K562 (cell line): Measurements from ENCODE around the gene S100P. TPM values are rescaled to one million over a fixed set of nuclear protein-coding genes. Genes with fewer than 3 reads are reported as not detected.
A peak's percentile ranks its signal among the peaks of the same experiment; 100 is the strongest.

ENCODE experiments used
- ASH1L ChIP-seq: fragments of 450-650 bp; IDR thresholded peaks from 2 replicates; pipeline ENCODE4 v1.6.1; 2018; ENCODE audit warnings: borderline replicate concordance, mild to moderate bottlenecking, low read depth; ENCODE audit not compliant: partially characterized antibody
- ATF7 ChIP-seq: fragments of 450-650 bp; IDR thresholded peaks from 2 replicates; pipeline ENCODE4 v1.7.1; 2014; ENCODE audit warnings: mild to moderate bottlenecking, moderate library complexity
- HDAC3 ChIP-seq: fragments of 450-650 bp; IDR thresholded peaks from 2 replicates; pipeline ENCODE4 v1.6.1; 2018; ENCODE audit warnings: borderline replicate concordance, mild to moderate bottlenecking, moderate library complexity; ENCODE audit not compliant: partially characterized antibody
- MYC ChIP-seq, 2 experiments: fragments of 250-450 bp in 1 of 2; sonication (Bioruptor Pico) in 1 of 2; IDR thresholded peaks; 2 replicates each; pipeline versions ENCODE4 v1.5.1 to v1.6.1; 2012 to 2021; ENCODE audit warnings: low read depth in 2 of 2, borderline replicate concordance in 1 of 2, improper control_type of control experiment in 1 of 2, low read length in 1 of 2, mild to moderate bottlenecking in 1 of 2, moderate library complexity in 1 of 2
- NUFIP1 ChIP-seq: fragments of 450-650 bp; IDR thresholded peaks from 2 replicates; pipeline ENCODE4 v1.6.1; 2018; ENCODE audit not compliant: partially characterized antibody
- PCBP1 ChIP-seq: fragments of 200-400 bp; formaldehyde crosslinking; IDR thresholded peaks from 2 replicates; pipeline ENCODE4 v1.6.1; 2018; ENCODE audit warnings: mild to moderate bottlenecking, low read depth, low read length; ENCODE audit not compliant: poor library complexity, severe bottlenecking
- POLR2B ChIP-seq: fragments of 450-650 bp; IDR thresholded peaks from 2 replicates; pipeline ENCODE4 v1.6.1; 2018; ENCODE audit warnings: low read depth; ENCODE audit not compliant: partially characterized antibody
- PTBP1 ChIP-seq: fragments of 200-400 bp; formaldehyde crosslinking; IDR thresholded peaks from 2 replicates; pipeline ENCODE4 v1.6.1; 2017; ENCODE audit warnings: low read depth, low read length
- RFX7 ChIP-seq: fragments of 250-450 bp; sonication (Bioruptor Pico); IDR thresholded peaks from 2 replicates; pipeline ENCODE4 v1.5.1; 2021; ENCODE audit warnings: mild to moderate bottlenecking
- SIN3B ChIP-seq: fragments of 450-650 bp; IDR thresholded peaks from 2 replicates; pipeline ENCODE4 v1.6.1; 2017; ENCODE audit warnings: low read depth, mild to moderate bottlenecking, moderate library complexity
- XRCC3 ChIP-seq: fragments of 450-650 bp; IDR thresholded peaks from 2 replicates; pipeline ENCODE4 v1.6.1; 2017; ENCODE audit warnings: mild to moderate bottlenecking, moderate library complexity
- ZBTB17 ChIP-seq: fragments of 450-650 bp; formaldehyde crosslinking; IDR thresholded peaks from 2 replicates; pipeline ENCODE4 v1.4.0; 2020; ENCODE audit warnings: mild to moderate bottlenecking
- polyA plus RNA-seq, 8 experiments: library from polyadenylated mRNA; depleted of rRNA in 4 of 8; stranded (reverse) in 5 of 8; unstranded in 3 of 8; fragments of >200 nt; fragmentation: Nextera tagmentation in 2 of 8; fragmentation: Illumina TruSeq in 1 of 8; extraction: Ambion mirVana in 2 of 8; extraction: Trizol in 1 of 8; gene quantifications; 2 replicates each; pipeline versions ENCODE4 v1.2.1 to v1.2.3, GENCODE V29; 2011 to 2014; ENCODE audit warnings: inconsistent platforms in 1 of 8, missing spikeins in 1 of 8
- total RNA-seq, 7 experiments: library from RNA; depleted of rRNA in 6 of 7; stranded (reverse); fragments of >200 nt in 6 of 7; fragmentation: Illumina TruSeq in 2 of 7; extraction: Trizol in 2 of 7; gene quantifications; 2 replicates each; pipeline versions ENCODE4 v1.2.1 to v1.2.3, GENCODE V29; 2011 to 2021; ENCODE audit warnings: low replicate concordance in 1 of 7
- TF ChIP-seq, protein P1 (sequence below): fragments of 450-650 bp; formaldehyde crosslinking; IDR thresholded peaks from 2 replicates; pipeline ENCODE4 v1.4.0; 2020; ENCODE audit warnings: mild to moderate bottlenecking, moderate library complexity
- TF ChIP-seq, protein P2 (sequence below): fragments of 450-650 bp; formaldehyde crosslinking; conservative IDR thresholded peaks from 2 replicates; pipeline ENCODE4 v1.4.0; 2022; ENCODE audit warnings: mild to moderate bottlenecking, missing genetic modification characterization
- TF ChIP-seq, protein P3 (sequence below), 2 experiments: fragments of 150-350 bp in 1 of 2; IDR thresholded peaks; 2 replicates each; pipeline ENCODE4 v1.6.1; 2012 to 2016; ENCODE audit warnings: low read depth in 2 of 2, low read length in 2 of 2, mild to moderate bottlenecking in 1 of 2, moderate library complexity in 1 of 2
- TF ChIP-seq, protein P4 (sequence below): fragments of 450-650 bp; IDR thresholded peaks from 2 replicates; pipeline ENCODE4 v1.6.1; 2017; ENCODE audit warnings: mild to moderate bottlenecking, moderate library complexity
- TF ChIP-seq, protein P5 (sequence below): fragments of 450-650 bp; formaldehyde crosslinking; IDR thresholded peaks from 2 replicates; pipeline ENCODE4 v1.4.0; 2022; ENCODE audit warnings: mild to moderate bottlenecking, moderate library complexity

The S100P gene
- total and polyA plus RNA-seq, 9 of the 15 experiments (the other 6 are each of a cell fraction or from before 2014, with no cell fraction given): 4.1 to 23.8 (median 7.5) TPM

DNA sequence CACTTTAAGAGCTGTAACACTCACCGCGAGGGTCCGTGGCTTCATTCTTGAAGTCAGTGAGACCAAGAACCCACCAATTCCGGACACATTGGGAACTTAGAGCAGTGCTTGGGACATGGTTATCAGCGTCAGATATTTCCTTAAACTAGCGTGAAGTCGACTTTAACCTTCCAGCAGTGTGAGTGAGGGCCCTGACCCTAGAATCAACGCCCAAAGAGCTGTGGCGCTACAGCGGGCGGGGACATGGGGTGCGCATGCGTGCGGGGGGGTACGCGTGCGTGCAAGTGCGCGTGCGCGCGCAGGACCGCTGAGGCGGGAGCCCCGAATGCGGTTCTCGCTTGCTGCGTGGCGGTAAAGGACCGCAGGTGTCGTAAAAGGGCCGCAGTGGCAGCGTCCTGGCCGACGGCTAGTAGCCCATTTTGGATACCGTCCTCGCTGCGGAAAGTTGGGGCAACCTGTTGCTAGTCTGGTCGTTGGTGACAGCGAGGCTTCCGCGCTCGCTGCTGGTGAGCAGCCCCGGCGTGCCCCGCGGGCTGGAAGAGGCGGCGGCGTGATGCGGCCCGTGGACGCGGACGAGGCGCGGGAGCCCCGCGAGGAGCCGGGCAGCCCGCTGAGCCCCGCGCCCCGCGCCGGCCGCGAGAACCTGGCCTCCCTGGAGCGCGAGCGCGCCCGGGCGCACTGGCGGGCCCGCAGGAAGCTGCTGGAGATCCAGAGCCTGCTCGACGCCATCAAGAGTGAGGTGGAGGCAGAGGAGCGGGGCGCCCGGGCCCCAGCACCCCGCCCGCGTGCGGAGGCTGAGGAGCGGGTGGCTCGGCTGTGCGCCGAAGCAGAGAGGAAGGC lies 19.8 kb upstream of the S100P start (continued):
- TF ChIP-seq POLR2B: peak; percentile 99
- peak; percentile 74; the same call in 1 of the 2 replicates for TF ChIP-seq ATF7
- TF ChIP-seq, protein P1, sequence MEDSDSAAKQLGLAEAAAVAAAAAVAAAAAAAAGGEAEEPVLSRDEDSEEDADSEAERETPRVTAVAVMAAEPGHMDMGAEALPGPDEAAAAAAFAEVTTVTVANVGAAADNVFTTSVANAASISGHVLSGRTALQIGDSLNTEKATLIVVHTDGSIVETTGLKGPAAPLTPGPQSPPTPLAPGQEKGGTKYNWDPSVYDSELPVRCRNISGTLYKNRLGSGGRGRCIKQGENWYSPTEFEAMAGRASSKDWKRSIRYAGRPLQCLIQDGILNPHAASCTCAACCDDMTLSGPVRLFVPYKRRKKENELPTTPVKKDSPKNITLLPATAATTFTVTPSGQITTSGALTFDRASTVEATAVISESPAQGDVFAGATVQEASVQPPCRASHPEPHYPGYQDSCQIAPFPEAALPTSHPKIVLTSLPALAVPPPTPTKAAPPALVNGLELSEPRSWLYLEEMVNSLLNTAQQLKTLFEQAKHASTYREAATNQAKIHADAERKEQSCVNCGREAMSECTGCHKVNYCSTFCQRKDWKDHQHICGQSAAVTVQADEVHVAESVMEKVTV (CRISPR knock-in tag): no peak
- peak; percentile 57; the same call in 1 of the 2 replicates for TF ChIP-seq ZBTB17 (CRISPR knock-in tag)
- TF ChIP-seq PCBP1: peak; percentile 74
- peak; percentile 86 for TF ChIP-seq MYC (IDR thresholded peaks at IDR 0.05; ENCODE audit: low read depth, low read length)
- TF ChIP-seq MYC (CRISPR knock-in tag; IDR thresholded peaks at IDR 0.05; ENCODE audit: borderline replicate concordance, low read depth): peak; percentile 51; the same call in 1 of the 2 replicates
- TF ChIP-seq NUFIP1: no peak
- TF ChIP-seq, protein P2, sequence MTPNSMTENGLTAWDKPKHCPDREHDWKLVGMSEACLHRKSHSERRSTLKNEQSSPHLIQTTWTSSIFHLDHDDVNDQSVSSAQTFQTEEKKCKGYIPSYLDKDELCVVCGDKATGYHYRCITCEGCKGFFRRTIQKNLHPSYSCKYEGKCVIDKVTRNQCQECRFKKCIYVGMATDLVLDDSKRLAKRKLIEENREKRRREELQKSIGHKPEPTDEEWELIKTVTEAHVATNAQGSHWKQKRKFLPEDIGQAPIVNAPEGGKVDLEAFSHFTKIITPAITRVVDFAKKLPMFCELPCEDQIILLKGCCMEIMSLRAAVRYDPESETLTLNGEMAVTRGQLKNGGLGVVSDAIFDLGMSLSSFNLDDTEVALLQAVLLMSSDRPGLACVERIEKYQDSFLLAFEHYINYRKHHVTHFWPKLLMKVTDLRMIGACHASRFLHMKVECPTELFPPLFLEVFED (CRISPR knock-in tag): peak; percentile 75
- TF ChIP-seq, protein P3, sequence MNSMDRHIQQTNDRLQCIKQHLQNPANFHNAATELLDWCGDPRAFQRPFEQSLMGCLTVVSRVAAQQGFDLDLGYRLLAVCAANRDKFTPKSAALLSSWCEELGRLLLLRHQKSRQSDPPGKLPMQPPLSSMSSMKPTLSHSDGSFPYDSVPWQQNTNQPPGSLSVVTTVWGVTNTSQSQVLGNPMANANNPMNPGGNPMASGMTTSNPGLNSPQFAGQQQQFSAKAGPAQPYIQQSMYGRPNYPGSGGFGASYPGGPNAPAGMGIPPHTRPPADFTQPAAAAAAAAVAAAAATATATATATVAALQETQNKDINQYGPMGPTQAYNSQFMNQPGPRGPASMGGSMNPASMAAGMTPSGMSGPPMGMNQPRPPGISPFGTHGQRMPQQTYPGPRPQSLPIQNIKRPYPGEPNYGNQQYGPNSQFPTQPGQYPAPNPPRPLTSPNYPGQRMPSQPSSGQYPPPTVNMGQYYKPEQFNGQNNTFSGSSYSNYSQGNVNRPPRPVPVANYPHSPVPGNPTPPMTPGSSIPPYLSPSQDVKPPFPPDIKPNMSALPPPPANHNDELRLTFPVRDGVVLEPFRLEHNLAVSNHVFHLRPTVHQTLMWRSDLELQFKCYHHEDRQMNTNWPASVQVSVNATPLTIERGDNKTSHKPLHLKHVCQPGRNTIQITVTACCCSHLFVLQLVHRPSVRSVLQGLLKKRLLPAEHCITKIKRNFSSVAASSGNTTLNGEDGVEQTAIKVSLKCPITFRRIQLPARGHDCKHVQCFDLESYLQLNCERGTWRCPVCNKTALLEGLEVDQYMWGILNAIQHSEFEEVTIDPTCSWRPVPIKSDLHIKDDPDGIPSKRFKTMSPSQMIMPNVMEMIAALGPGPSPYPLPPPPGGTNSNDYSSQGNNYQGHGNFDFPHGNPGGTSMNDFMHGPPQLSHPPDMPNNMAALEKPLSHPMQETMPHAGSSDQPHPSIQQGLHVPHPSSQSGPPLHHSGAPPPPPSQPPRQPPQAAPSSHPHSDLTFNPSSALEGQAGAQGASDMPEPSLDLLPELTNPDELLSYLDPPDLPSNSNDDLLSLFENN (IDR thresholded peaks at IDR 0.05; ENCODE audit: low read depth in 2 of 2, low read length in 2 of 2): peak in 1 of 2 experiments; percentile 24; a peak in 1 of 4 replicates
- TF ChIP-seq RFX7 (CRISPR knock-in tag): no peak
- TF ChIP-seq, protein P4, sequence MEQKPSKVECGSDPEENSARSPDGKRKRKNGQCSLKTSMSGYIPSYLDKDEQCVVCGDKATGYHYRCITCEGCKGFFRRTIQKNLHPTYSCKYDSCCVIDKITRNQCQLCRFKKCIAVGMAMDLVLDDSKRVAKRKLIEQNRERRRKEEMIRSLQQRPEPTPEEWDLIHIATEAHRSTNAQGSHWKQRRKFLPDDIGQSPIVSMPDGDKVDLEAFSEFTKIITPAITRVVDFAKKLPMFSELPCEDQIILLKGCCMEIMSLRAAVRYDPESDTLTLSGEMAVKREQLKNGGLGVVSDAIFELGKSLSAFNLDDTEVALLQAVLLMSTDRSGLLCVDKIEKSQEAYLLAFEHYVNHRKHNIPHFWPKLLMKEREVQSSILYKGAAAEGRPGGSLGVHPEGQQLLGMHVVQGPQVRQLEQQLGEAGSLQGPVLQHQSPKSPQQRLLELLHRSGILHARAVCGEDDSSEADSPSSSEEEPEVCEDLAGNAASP: no peak
- TF ChIP-seq, protein P5, sequence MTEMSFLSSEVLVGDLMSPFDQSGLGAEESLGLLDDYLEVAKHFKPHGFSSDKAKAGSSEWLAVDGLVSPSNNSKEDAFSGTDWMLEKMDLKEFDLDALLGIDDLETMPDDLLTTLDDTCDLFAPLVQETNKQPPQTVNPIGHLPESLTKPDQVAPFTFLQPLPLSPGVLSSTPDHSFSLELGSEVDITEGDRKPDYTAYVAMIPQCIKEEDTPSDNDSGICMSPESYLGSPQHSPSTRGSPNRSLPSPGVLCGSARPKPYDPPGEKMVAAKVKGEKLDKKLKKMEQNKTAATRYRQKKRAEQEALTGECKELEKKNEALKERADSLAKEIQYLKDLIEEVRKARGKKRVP (CRISPR knock-in tag): 0 out of 2 replicates have a peak, but pooled peaks have one; percentile 52
- TF ChIP-seq HDAC3: no peak
- TF ChIP-seq PTBP1: 0 out of 2 replicates have a peak, but pooled peaks have one; percentile 40
- no peak for TF ChIP-seq ASH1L
- TF ChIP-seq SIN3B: peak; percentile 74
- no peak for TF ChIP-seq XRCC3
